SHP77 (cell line): ENCODE data around the gene MRPS12.
"Not testable (repeated sequence)": the region's sequence is repeated elsewhere in the genome, so short reads cannot be mapped to it uniquely, and the experiment has no call there.

Experiments used
- DNase-seq, 2 experiments: peaks; one replicate each; lab custom pipeline; 2025; lab: John Stamatoyannopoulos, UW

The MRPS12 gene

DNA sequence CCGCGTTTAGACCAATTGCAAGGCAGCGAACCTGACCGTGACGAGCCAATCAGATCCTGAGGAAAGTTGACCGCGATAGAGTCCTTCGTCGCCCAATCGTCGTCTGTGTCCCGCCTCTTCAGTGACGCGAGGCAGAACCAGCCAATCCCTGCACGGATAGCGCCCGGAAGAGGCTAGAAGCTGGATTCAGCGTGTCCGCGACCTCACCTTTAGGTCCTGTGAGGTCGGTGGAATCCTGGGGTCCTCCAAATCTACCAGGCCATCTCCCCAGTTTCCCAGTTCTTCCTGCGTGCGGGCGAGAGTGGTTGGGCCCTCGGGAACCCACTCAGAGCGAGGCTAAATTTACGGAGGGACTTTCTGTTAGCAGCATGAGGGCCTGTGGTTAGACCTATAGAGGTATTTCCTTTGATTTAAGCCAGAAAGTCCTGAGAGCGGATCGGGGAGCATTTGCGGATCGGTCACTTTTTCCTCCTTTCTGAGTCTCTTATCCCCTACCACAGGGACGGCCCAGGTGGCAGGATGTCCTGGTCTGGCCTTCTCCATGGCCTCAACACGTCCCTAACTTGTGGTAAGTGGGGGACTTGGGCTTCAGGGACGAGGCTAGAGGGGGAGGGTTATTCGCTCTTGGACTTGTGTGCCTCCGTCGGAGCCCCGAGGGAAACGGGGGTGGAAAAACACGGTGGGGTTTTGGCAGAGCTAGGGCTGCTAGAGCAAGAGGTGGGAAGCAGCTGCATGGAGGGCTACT, at the start of gene MRPS12:
Gene MRPS12 (plus strand): TSS at position 169 of the 745 bp plus-strand sequence. CDS start 351 bp downstream, at position 520.
- DNase-seq, result peak; percentile 99 to 100

DNA sequence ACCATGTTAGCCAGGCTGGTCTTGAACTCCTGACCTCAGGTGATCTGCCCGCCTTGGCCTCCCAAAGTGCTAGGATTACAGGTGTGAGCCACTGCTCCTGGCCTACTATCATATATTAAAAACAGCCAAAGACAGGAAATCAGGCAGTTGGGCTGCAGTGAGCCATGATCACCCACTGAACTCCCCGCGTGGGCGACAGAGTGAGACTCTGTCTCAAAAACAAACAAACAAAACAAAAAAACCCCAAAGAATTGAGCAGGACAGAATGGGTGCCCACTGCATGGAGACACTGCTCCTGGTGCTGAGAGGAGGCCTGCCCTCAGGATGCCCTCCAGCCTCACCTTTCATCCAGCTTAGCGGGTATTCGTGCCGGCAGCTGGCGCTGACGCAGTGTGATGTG, 47.5 kb upstream of the MRPS12 start:
- DNase-seq, result no peak

- DNase-seq, result not testable (repeated sequence)
These were observed 46.1 kb upstream of the MRPS12 start for GRCh38 chr19:38884691-38885090.

- DNase-seq, result no peak
These were observed 41.9 kb upstream of the MRPS12 start for GRCh38 chr19:38888876-38889275.

- no peak for DNase-seq
These were observed 40.9 kb upstream of the MRPS12 start for GRCh38 chr19:38889803-38890202.

DNA sequence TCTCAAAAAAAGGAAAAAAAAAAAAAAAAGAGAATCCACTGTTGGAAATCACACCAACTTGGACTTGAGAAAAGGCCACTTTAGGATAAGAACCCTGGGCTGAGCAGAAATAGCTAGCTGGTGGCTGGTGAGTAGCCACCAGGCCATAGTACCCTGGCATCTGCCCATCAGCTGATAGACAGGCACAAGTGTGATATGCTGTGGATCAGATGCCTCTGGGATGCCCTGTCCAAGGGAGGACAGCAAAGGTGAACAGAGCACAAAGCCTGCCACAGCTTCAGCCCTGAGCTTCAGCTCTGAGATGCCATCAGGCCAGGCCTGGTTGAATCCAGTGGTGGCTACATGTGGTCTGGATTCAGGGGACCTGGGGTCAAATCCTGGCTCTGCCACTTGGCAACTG, 40.1 kb upstream of the MRPS12 start:
- no peak for DNase-seq

- DNase-seq, result peak in 1 of 2 experiments; percentile 30
These were observed 39.0 kb upstream of the MRPS12 start for GRCh38 chr19:38891771-38892170.

- peak; percentile 77 to 80 for DNase-seq
These were observed 37.9 kb upstream of the MRPS12 start for GRCh38 chr19:38892841-38893240.

GRCh38 chr19:38893341-38893771, 37.4 kb upstream of the MRPS12 start:
- no peak for DNase-seq

- DNase-seq, result no peak
These were observed 35.8 kb upstream of the MRPS12 start for GRCh38 chr19:38894968-38895367.

- no peak for DNase-seq
These were observed 31.8 kb upstream of the MRPS12 start for GRCh38 chr19:38898788-38899446.

- peak; percentile 100 for DNase-seq
These were observed 31.1 kb upstream of the MRPS12 start, which contains the start of the genes NFKBIB and SIRT2 for GRCh38 chr19:38899447-38900201. Gene NFKBIB, plus strand, starts transcription at chr19:38899969. Its CDS starts 64 bp downstream, at chr19:38900033. Gene SIRT2, minus strand, starts transcription at chr19:38899618. Its CDS starts 97 bp downstream, at chr19:38899521.

GRCh38 chr19:38900202-38900629, 30.5 kb upstream of the MRPS12 start:
- no peak for DNase-seq

- no peak for DNase-seq
These were observed 30.0 kb upstream of the MRPS12 start for GRCh38 chr19:38900743-38901190.

DNA sequence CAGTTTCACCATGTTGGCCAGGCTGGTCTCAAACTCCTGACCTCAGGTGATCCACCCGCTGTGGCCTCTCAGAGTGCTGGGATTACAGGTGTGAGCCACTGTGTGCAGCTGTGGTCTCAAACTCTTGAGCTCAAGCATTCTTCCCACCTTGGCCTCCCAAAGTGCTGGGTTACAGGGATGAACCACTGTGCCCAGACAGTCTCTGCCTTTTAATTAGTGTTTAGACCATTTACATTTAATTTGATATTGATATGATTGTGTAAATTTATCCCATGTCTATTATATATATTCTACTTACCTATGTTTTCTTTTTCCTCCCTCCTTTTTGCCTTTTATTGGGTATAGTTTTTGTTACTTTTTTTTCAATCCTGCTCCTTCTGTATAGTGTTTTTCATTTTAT, 29.1 kb upstream of the MRPS12 start:
- DNase-seq, result no peak

DNA sequence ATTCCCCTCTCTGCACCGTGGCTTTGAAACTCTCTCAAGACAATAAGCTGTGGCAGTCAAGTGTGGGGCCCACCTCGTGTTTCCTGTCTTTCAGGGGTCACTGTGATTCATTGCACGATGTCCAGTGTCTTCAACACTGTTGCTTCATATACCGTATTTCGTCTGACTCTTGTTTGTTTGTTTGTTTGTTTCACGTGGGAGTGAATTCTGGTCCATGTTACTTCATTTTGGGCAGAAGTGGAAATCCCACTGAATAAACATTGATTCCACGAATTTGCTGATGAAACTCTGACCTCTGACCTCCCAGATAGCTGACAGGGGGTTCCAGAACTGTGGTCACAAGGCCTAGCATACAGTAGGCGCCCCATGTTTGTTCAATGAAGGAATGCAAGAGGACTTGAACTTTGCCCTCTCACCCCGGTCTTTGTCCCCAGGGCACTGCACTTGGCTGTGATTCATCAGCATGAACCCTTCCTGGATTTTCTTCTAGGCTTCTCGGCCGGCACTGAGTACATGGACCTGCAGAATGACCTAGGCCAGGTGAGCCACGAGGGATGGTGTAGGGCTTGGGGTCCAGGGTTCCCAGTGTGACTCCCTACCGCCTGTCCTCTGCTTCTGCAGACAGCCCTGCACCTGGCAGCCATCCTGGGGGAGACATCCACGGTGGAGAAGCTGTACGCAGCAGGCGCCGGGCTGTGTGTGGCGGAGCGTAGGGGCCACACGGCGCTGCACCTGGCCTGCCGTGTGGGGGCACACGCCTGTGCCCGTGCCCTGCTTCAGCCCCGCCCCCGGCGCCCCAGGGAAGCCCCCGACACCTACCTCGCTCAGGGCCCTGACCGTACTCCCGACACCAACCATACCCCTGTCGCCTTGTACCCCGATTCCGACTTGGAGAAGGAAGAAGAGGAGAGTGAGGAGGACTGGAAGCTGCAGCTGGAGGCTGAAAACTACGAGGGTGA, 25.9 kb upstream of the MRPS12 start:
- DNase-seq, result no peak

GRCh38 chr19:38905620-38906019, 25.1 kb upstream of the MRPS12 start:
- no peak for DNase-seq

DNA sequence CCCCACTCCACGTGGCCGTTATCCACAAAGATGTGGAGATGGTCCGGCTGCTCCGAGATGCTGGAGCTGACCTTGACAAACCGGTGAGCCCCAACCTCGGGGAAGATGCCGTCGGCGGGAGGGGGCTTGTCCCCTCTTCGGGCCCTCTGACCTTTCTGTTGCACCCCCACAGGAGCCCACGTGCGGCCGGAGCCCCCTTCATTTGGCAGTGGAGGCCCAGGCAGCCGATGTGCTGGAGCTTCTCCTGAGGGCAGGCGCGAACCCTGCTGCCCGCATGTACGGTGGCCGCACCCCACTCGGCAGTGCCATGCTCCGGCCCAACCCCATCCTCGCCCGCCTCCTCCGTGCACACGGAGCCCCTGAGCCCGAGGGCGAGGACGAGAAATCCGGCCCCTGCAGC, 23.5 kb upstream of the MRPS12 start:
- DNase-seq, result no peak

GRCh38 chr19:38907670-38908069, 23.1 kb upstream of the MRPS12 start:
- DNase-seq, result no peak

DNA sequence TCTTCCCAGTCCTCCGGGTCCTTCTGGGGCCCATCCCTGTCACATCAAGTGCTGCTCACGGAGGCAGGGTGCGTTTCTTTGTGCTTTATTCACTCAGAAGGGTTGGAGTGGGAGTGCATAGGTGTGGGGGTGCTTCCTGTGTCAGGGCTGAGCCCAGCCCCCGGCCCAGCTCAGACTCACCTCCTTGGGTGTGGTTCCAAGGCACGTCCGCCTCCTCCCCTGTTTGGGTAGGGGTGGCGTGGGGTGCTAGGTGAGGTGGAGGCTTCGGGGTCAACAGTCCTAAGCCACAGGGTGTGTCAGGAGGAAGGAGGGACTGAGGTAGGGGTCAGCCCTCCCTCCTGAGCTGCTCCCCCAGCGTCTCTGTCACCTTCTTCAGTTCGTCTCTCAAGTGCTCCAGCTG, 21.8 kb upstream of the MRPS12 start:
- no peak for DNase-seq

DNA sequence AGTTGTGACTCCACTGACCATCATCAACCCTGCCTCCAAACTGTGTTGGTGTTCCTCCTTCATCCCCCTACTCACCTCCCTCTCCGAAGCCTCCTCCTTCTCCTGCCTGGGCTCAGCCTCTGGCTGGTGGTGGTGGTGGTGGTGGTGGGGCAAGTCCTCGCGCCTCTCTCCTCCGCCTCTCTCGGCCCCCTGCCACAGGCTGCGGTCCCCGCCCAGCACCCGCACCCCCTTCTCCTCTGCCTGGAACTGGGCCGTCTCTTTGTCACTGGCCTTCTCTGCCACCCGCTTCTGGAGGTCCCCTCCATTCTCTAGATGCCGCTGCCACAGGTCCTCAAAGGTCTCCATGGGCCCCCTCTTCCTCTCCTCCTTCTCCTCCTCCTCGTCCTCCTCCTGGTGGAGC, 20.3 kb upstream of the MRPS12 start:
- DNase-seq, result no peak
